ENCODE results near the gene SDF2L1. TPM values are rescaled to one million over a fixed set of nuclear protein-coding genes. Genes with fewer than 3 reads are reported as not detected.
A peak's percentile ranks its signal among the peaks of the same experiment; 100 is the strongest.
"Not testable (repeated sequence)": the region's sequence is repeated elsewhere in the genome, so short reads cannot be mapped to it uniquely, and the experiment has no call there.

SDF2L1 gene, protein sequence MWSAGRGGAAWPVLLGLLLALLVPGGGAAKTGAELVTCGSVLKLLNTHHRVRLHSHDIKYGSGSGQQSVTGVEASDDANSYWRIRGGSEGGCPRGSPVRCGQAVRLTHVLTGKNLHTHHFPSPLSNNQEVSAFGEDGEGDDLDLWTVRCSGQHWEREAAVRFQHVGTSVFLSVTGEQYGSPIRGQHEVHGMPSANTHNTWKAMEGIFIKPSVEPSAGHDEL
- 21.2 and 25.3 TPM in 2 replicates for total RNA-seq (2014; rRNA removed; shearing (Covaris generic))
- polyA plus RNA-seq (2014; cell fraction: nucleus; rRNA removed): 88.9 and 102 TPM in 2 replicates

DNA sequence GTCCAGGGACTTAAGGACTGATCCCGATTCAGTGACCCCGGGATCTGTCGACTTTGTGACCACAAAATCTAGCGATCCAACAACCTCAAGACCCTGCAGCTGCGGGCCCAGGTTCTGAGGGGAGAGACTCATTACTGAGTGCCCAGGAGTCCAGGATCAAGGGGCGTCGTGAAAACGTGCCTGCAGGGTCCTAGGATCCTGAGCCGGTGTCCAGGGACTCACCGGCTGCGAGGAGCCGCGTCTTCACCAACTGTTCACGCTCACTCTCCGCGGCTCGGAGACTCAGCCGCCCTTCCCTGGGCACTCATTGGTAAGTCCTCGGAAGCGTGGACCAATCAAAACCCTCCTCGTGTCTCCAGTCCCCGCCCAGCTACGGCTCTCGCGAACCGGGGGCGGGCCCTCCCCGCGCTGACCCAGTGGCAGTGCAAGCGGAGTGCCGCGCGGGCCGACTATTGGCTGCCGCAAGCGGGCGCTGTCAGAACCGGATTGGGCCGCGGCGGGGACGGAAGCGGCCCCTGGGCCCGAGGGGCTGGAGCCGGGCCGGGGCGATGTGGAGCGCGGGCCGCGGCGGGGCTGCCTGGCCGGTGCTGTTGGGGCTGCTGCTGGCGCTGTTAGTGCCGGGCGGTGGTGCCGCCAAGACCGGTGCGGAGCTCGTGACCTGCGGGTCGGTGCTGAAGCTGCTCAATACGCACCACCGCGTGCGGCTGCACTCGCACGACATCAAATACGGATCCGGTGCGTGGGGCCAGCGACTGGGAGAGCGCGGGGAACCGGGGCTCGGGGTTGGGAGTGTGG, at the start of gene SDF2L1:
Gene SDF2L1, plus strand, starts transcription at position 514 of the 795 bp plus-strand sequence. Its CDS starts 35 bp downstream, at position 549.
- DNase-seq (ENCODE audit: extremely low read depth, low read depth): peak; percentile 96

DNA sequence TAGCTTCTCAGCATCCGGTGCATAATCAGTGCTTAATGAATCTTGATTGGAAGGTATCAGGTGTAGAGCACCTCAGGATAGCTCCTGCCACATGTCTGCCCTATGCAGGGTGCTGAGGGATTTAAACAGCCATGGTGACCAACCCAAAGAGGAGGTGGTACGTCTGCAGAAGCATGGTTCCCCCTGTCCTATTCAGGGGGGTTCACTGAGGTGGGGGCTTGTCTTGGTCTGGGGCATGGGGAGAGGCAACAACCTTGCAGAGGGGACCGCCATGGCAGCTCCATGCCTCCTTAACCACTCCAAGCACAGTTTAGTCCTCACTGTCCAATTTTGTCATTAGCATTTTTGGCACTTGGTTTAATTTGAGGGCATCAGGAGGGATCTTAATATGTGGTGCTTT, 49.7 kb upstream of the SDF2L1 start:
- DNase-seq (ENCODE audit: extremely low read depth, low read depth): no peak

DNA sequence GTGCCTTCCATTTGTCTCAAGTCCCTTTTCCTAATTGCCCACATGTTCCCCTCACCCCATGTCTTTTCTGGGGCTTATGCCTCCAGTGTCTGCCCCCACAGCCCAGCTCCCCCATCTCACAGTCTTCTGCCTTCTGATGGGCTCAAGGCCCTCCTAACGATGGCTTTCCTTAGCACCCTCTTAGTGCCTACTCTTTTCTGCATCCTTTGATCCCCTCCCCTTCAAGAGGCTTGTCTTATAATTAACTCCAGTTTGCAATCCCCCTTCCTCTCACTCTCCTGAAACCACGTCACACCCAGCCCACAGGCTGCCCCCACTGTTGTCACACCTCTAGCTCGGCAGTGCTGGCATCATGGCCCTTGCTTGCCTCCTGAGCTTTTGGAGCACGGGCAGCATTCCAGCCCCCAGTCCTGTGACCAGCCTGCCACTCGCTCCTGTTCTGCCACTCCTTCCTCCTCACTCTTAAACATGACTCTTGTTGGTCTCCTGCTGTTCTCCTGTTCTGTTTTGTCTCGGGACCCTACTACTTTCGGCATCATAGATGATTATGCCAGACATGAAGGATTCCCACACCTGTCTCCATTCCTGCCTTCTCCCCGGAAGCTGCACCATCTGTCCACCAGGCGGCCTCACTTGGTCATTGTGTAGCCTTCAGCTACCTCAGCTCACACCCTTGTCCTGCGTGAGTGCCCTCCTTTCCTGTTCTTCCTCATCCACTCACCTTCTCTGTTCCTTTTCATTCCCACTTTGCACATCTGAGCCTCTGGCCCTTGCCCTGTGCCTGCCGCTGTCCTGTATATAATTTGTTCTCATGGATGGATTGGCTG, 48.5 kb upstream of the SDF2L1 start:
- no peak for DNase-seq (ENCODE audit: extremely low read depth, low read depth)

DNA sequence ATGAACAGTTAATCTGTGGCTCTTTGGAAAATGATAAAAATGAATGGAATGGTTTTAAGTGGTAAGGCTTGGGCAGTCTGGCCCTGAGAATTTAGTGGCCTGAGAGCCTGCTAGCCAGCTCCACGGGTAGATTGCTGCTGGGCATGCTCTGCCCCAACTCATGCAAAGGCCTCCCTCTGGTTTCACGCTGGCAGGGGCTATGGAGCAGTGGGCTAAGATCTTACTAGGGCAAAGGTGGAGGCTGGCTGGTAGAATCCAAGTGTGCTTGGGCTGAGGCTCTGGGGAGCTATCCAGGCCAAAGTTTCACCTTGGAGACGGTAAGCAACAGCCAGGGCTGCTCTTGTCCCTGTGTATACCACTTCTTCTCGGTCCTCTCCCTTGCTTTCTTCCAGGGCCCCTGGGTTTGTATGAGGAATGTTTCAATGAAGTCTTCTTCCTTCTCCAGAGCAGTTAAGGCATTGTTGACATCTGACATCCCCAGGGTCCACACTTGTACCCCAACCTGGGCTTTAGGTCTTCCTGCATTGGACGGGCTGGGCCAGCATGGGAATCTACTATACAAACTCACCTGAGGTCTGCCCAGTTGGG, 47.1 kb upstream of the SDF2L1 start:
- no peak for DNase-seq (ENCODE audit: extremely low read depth, low read depth)

DNA sequence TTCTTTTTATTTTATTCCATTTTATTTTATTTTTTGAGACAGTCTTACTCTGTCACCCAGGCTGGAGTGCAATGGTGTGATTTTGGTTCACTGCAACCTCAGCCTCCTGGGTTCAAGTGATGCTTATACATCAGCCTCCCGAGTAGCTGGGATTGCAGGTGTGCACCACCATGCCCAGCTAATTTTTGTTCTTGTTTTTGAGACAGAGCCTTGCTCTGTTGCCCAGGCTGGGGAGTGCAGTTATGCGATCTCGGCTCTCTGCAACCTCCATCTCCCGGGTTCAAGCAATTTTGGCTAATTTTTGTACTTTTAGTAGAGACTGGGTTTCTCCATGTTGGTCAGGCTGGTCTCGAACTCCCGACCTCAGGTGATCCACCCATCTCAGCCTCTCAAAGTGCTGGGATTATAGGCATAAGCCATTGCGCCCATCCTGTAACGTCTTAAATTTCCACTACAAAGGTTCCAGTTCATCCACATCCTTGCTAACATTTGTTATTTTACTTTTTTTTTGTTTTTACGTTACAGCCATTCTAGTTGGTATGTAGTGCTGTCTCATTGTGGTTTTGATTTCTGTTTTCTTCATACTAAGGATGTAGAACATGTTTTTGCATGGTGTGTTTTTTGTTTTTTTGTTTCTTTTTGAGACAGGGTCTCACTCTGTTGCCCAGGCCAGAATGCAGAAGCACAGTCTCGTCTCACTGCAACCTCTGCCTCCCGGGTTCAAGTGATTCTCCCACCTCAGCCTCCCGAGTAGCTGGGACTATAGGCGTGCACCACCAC, 45.6 kb upstream of the SDF2L1 start:
- DNase-seq (ENCODE audit: extremely low read depth, low read depth): not testable (repeated sequence)

DNA sequence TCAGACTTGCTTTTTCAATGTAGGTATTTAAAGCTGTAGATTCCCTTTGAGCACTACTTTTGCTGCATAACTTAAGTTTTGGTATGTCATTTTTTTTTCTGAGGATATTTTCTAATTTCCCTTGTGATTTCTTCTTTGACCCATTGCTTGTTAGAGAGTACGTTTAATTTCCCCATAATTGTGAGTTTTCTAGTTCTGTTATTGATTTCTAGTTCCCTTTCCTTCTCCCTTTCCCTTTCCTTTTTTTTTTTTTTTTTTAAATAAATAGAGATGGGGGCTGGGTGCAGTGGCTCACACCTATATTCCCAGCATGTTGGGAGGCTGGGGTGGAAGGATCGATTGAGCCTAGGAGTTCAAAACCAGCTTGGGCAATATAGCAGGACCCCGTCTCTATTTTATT, 43.8 kb upstream of the SDF2L1 start:
- no peak for DNase-seq (ENCODE audit: extremely low read depth, low read depth)

DNA sequence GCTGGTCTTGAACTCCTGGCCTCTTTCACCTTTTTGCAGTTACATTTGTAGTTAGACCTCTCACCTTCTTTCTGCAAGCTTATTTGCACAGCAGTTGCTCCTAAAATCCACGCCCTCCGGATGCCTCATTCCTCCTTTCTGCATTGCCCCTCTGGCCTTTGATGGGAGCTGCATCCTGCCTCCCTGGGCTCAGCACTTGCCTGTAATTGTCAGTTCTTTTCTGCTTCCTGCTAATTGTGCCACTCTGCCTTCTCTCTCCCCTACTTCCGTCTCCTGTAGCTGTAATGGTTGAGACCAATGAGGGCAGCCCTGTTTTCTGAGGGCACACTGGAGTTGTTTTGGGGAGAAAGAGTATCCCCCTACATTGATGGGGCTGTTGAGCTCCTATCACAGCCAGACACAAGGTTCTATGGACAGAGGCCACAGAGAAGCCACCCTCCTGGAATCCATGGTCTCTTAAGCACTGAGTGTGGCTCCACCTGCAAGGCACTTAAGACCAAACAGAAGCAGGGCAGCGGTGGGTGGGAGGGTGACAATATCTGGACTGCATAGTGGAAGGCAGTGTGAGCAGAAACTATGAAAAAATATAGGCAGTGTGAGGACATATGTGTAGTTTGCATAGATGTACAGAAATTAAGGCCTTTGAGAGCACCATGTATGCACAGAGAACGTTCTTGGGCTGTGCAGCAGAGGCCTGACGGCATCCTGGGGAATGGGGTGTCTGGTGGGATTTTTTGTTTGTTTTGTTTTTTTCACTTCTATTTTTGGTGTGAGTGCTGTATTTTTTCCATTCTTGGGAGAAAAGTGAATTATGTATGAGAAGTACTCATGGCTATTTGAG, 42.8 kb upstream of the SDF2L1 start:
- no peak for DNase-seq (ENCODE audit: extremely low read depth, low read depth)

DNA sequence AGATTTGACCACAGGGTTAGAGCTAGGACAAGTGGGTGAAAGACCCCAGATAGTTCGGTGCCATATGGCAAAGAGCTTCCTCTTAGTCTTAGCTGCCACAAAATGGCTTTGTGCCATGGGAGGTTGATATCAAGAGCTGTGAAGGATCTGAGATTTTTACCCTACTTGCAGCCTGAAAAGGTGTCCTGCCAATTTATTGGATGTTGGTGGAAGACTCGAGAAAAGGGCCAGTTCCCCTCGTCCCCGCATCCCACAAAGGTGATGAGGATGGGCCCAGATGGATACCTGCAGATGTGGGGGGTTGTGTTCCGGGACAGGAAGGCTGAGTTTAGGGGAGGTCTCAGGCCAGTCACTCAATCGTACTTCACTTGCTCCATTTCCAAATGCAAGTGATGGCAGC, 39.5 kb upstream of the SDF2L1 start:
- no peak for DNase-seq (ENCODE audit: extremely low read depth, low read depth)

DNA sequence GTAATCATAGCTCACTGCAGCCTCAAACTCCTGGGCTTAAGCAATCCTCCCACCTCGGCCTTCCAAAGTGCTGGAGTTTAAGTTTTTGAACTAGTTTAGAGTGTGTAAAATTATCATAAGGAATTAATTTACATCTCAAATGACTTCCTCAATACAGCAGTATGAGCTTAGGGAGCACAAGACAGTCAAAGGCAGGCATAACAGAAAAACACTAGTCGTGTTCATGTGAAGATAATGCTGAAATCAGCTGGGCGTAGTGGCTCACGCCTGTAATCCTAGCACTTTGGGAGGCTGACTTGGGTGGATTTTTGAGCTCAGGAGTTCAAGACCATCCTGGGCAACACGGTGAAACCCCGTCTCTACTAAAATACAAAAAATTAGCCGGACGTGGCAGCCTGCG, 38.1 kb upstream of the SDF2L1 start:
- no peak for DNase-seq (ENCODE audit: extremely low read depth, low read depth)

DNA sequence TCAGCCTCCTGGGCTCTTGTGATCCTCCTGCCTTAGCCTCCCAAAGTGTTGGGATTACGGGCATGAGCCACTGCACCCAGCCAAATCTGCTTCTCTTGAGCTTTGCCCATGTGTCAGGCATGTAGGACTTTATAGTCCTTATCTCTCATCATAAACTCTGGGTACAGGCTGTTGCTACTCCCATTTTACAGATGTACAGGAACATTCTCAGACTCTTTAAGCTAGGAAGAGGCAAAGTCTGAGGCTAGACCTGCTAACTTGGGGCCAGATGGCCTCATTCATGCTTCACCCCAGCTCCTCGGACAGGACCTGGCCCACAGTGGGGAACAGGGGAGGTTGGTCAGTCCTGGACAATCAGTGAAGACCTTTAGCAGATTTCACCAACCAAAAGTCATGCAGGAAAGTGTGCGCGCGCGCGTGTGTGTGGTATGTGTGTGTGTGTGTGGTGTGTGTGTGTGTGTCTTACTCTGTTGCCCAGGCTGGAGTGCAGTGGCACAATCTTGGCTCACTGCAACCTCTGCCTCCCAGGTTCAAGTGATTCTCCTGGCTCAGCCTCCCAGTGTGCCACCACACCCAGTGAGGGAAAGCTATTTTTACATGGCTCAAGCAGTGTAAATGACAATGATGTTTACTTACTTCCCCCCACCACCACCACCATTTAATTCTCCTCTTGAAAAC, 36.1 kb upstream of the SDF2L1 start:
- DNase-seq (ENCODE audit: extremely low read depth, low read depth): no peak

DNA sequence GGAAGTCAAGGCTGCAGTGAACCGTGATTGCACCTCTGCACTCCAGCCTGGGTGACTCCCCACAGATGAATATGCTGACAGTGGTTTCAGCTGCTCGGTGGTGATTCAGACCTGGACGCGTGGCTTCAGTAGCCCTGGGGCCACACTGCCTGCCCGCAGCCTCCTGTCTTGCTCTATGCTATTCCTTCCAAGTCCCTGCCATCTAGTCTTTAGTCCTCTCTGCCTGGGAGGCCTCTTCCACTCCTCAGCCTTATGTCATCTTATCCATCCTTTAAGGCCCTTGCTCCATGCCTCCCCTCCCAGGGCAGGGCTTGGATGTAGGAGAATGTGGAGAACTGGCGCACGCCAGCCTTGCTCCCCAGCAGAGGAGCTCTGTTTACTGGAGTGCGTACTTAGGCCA, 35.3 kb upstream of the SDF2L1 start:
- no peak for DNase-seq (ENCODE audit: extremely low read depth, low read depth)

DNA sequence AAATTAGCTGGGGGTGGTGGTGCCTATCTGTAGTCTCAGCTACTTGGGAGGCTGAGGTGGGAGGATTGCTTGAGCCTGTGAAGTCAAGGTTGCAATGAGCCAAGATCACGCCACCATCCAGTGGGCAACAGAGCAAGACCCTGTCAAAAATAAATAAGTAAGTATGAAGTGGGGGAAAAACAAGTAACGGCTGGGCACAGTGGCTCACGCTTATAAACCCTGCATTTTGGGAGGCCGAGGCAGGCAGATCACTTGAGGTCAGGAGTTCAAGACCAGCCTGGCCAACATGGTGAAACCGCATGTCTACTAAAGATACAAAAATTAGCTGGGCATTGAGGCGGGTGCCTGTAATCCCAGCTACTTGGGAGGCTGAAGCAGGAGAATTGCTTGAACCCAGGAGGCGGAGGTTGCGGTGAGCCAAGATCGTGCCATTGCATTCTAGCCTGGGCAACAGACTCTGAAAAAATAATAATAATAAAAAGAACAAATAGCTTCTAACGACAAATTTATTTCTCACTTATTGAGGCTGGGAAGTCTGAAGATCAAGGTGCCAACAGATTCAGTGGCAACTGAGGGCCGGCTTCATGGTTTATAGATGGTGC, 32.4 kb upstream of the SDF2L1 start:
- DNase-seq (ENCODE audit: extremely low read depth, low read depth): not testable (repeated sequence)

DNA sequence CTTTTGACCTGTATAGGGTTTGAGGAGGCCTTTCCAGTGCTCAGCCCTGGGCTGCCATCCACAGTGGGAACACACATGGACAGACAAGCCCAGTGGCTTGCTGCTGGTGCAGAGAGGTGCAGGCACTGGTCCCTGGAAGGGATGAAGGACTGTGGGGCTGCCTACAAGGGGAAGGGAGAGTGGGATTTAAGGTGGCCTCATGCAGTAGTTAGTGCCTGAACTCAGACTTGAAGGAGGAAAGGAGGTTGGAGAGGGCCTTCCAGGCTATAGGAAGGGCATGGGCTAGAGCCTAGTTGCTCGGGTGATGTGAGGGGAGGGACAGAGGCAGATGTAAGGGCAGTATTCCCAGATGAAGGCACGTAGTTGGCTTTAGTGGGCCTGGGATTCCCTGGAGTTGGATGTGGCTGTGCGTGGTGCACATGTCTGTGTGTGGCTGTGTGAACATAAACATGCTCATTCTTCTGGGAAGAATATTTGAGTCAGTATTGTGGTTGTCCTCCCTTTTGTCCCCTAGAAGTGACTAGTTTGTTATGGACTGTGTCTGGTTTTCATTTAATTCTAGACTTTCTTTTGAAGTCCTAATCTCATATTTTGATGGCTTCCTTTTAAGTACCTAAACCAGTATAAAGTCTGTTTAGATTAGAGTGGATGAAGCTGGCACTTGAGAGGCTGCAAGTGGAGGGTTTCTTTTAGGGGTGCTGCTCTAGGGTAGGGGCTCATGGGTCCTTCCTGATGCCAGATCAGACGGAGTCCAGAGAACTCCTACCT, 30.7 kb upstream of the SDF2L1 start:
- no peak for DNase-seq (ENCODE audit: extremely low read depth, low read depth)

DNA sequence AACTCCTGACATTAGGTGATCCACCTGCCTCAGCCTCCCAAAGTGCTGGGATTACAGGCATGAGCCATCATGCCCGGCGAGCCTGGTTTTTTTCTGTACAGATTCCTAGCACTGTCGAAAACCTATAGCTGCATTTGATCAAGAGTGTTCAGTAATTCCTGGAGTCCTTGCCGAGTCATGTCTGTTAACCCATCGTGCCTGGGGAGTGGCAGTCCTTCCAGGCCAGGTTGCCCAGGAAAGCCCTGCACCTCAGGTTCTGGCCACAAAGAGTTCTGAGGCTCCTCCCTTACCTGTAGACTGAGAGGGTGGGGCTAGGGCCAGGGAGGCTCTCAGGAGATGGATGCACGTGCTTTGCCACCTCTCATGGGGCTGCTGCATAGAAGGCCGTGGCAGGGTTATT, 29.2 kb upstream of the SDF2L1 start:
- DNase-seq (ENCODE audit: extremely low read depth, low read depth): no peak

DNA sequence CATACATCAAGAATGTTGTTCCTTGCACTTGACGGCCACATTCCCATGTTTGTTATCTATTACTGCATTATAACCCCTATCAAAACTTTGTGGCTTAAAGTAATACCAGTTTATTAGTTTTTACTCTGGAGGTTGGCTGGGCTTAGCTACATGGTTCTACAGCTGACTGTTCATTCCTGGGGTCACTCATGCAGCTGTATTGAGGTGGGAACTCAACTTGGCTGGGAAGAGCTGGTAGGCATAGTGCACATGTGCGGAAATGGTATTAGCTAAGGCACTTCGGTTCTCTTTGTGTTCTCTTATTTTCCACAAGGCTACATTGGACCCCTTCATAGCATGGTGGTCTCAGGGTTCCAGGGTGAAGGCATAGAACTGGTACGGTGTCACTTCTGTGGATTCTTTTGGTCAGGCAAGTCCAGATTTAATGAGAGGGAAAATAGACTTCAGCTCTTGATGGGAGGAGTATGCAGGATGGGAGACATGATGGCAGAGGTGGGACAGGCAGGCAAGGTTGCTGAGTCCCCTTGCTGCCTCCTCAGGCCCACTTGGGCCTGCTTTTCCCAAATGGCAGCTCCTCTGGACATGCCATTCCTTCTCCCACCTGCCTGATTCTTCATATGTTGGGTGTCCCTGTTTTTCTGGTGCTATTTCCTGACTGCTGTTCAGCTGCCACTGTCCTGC, 28.4 kb upstream of the SDF2L1 start:
- DNase-seq (ENCODE audit: extremely low read depth, low read depth): no peak

DNA sequence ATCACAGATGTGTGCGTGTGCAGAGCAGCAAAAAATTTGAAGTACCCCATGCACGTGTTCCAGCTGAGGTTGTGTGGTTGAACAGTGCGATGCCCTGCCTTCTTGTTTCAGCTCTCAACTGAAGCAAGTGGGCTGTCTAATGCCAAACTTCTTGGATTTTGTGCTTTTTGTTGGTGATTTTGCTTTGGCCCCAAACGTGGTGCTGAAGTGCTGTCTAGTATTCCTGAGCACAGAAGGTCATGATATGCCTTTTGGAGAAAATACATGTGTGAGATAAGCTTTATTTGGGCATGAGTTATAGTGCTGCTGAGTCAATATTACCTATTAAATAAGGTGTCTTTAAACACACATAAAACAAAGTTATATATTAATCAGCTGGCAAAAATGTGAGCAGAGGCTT, 26.4 kb upstream of the SDF2L1 start:
- no peak for DNase-seq (ENCODE audit: extremely low read depth, low read depth)

DNA sequence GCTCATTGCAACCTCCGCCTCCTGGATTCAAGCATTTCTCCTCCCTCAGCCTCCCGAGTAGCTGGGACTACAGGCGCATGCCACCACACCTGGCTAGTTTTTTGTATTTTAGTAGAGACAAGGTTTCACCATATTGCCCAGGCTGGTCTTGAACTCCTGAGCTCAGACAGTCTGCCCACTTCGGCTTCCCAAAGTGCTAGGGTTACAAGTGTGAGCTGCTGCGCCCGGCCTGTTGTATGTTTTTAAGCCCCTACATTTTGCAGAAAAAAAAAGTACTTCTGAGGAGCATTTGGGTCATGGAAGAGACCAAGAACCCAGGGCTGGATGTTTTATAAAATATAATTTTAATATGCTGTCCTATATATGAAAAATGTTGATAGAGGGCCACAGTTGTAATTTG, 24.8 kb upstream of the SDF2L1 start:
- DNase-seq (ENCODE audit: extremely low read depth, low read depth): not testable (repeated sequence)

Data from NCI-H460 (cell line).